Osteocyte (in vitro differentiated cells): ENCODE measurements around the gene TSTD2. TPM values are rescaled to one million over a fixed set of nuclear protein-coding genes. Genes with fewer than 3 reads are reported as not detected.
"Not testable (repeated sequence)": the region's sequence is repeated elsewhere in the genome, so short reads cannot be mapped to it uniquely, and the experiment has no call there.

Experiments
- DNase-seq: peaks from one replicate; pipeline ENCODE4 v3.0.0; 2021; ENCODE audit warnings: mixed read lengths; ENCODE audit not compliant: unreplicated experiment; ENCODE audit errors: extremely low spot score
- H3K27ac Mint-ChIP-seq: one replicate; pipeline ENCODE4 v1.8.0; 2021; ENCODE audit warnings: mild to moderate bottlenecking, mixed read lengths; ENCODE audit not compliant: unreplicated experiment
- H3K27me3 Mint-ChIP-seq: one replicate; pipeline ENCODE4 v1.8.0; 2021; ENCODE audit warnings: mixed read lengths; ENCODE audit not compliant: unreplicated experiment
- H3K36me3 Mint-ChIP-seq: one replicate; pipeline ENCODE4 v1.8.0; 2021; ENCODE audit warnings: mixed read lengths; ENCODE audit not compliant: unreplicated experiment
- H3K4me1 Mint-ChIP-seq: one replicate; pipeline ENCODE4 v1.8.0; 2021; ENCODE audit warnings: mixed read lengths; ENCODE audit not compliant: unreplicated experiment
- H3K4me3 Mint-ChIP-seq: one replicate; pipeline ENCODE4 v1.8.0; 2021; ENCODE audit warnings: mild to moderate bottlenecking, moderate library complexity, mixed read lengths; ENCODE audit not compliant: unreplicated experiment
- H3K9me3 Mint-ChIP-seq: one replicate; pipeline ENCODE4 v1.8.0; 2021; ENCODE audit warnings: mixed read lengths; ENCODE audit not compliant: unreplicated experiment
- CTCF ChIP-seq: fragments of 200-600 bp; sonication (generic); IDR thresholded peaks from 2 replicates; pipeline ENCODE4 v1.5.0; 2021; ENCODE audit warnings: antibody characterized with exemption, mild to moderate bottlenecking, moderate library complexity
- total RNA-seq: library from RNA; stranded (reverse); gene quantifications from 2 replicates; pipeline ENCODE4 v1.2.1, GENCODE V29; 2021

Gene TSTD2
- total RNA-seq, 1 donor from 2014 or later: 23.3 TPM

DNA sequence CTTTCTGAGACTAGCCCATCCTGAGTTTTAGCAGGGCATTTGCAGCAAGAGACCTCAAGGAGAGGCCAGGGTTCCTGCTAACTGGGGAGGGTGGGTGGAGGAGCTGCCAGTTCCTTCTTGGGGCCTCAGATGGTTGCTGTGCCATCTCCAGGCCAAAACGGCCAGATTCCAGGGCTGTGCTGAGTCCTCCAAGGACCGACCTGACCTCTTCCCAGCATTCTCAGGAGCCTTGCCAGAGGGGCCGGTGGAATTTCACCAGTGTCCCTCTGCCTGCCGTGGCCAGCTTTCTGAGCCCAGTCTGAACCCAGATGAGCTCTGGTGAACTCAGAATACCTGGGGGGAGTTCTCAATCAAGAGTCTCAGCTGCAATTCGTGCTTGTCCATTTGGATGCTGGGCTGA lies 54.3 kb downstream of the TSTD2 start:
- no peak for DNase-seq
- H3K36me3 Mint-ChIP-seq: no peaks in the 10 kb centered on the region
- no peaks in the 10 kb centered on the region for H3K9me3 Mint-ChIP-seq
- H3K27me3 Mint-ChIP-seq: peaks cover 5% of the 10 kb centered on the region
- TF ChIP-seq CTCF: no peak
- H3K4me3 Mint-ChIP-seq: no peak overlapping the region
- H3K4me1 Mint-ChIP-seq: no peaks in the 10 kb centered on the region
- H3K27ac Mint-ChIP-seq: no peak overlapping the region

DNA sequence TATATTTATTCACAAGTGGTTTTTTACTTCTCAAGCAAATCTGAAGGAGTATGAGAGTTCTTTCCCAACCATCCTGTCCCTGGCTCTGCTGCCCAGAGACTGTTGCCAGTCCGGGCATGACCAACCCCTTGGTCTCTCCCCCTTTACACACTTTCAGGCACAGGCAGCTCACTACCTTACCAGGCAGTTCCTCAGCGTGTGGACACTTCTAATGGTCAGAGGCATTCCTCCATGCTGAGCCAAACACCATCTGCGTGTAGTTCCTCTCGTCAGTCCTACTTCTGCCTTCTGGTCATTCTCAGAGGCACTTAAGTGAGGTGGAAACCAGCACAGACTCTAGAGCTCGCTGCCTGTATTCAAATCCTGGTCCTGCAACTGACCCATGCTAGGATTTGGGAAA lies 56.1 kb downstream of the TSTD2 start:
- Mint-ChIP-seq H3K27me3 (peaks cover 5% of the 10 kb centered on the region), H3K27ac (no peak overlapping the region), H3K36me3 (no peaks in the 10 kb centered on the region), H3K4me3 (no peak overlapping the region), H3K4me1 (no peaks in the 10 kb centered on the region), H3K9me3 (no peaks in the 10 kb centered on the region)
- no peak for TF ChIP-seq CTCF
- DNase-seq: no peak

GRCh38 chr9:97575673-97576200 lies 57.4 kb downstream of the TSTD2 start:
- no peaks in the 10 kb centered on the region for H3K36me3 Mint-ChIP-seq
- H3K4me1 Mint-ChIP-seq: no peaks in the 10 kb centered on the region
- no peaks in the 10 kb centered on the region for H3K9me3 Mint-ChIP-seq
- no peak overlapping the region for H3K27ac Mint-ChIP-seq
- DNase-seq: no peak
- H3K27me3 Mint-ChIP-seq: peaks cover 5% of the 10 kb centered on the region
- no peak for TF ChIP-seq CTCF
- no peak overlapping the region for H3K4me3 Mint-ChIP-seq

GRCh38 chr9:97574921-97575672 lies 58.1 kb downstream of the TSTD2 start:
- H3K9me3 Mint-ChIP-seq, H3K4me1 Mint-ChIP-seq, H3K27me3 Mint-ChIP-seq, H3K27ac Mint-ChIP-seq, H3K4me3 Mint-ChIP-seq, H3K36me3 Mint-ChIP-seq, DNase-seq: not testable (repeated sequence)

GRCh38 chr9:97574101-97574571 lies 59.0 kb downstream of the TSTD2 start:
- H3K4me3 Mint-ChIP-seq, H3K4me1 Mint-ChIP-seq, H3K27me3 Mint-ChIP-seq, H3K27ac Mint-ChIP-seq, H3K36me3 Mint-ChIP-seq, H3K9me3 Mint-ChIP-seq, DNase-seq: not testable (repeated sequence)

DNA sequence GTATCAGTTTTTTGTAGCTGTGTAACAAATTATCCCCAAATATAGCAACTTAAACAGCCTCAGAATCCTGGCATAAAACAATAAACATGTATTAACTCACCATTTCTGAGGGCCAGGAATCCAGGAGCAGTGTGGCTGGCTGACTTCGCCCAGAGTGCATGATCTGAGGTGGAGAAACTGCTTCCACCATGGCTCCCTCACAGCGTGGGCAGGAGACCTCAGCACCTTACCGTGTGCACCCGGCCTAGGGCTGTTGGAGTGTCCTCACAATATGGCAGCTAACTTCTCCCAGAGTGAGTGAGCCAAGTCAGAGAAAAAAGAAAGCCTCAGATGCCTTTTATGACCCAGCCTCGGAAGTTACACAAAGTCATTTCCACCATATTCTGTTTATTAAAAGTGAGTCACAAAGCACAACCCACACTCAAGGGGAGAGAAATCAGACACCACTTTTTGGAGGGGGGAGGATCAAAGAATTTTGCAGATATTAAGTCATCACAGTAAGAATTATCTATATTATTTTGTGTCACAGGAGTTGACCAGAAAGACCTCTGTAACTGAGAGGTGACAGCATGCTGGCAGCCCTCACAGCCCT lies 59.6 kb downstream of the TSTD2 start:
- H3K4me1 Mint-ChIP-seq: no peaks in the 10 kb centered on the region
- no peak overlapping the region for H3K4me3 Mint-ChIP-seq
- H3K9me3 Mint-ChIP-seq: no peaks in the 10 kb centered on the region
- peaks cover 6% of the 10 kb centered on the region for H3K27me3 Mint-ChIP-seq
- DNase-seq: no peak
- TF ChIP-seq CTCF: no peak
- H3K27ac Mint-ChIP-seq: no peak overlapping the region
- no peaks in the 10 kb centered on the region for H3K36me3 Mint-ChIP-seq
